Uterus (tissue), 2 donors: ENCODE measurements around the gene CGB1.

Experiments
- POLR2A ChIP-seq, 2 donors: fragments of 450-650 bp; IDR thresholded peaks; one replicate each; pipeline ENCODE4 v1.6.1; 2016; ENCODE audit warnings: antibody characterized with exemption in 2 of 2, mild to moderate bottlenecking in 1 of 2, moderate library complexity in 1 of 2
- TF ChIP-seq, protein P1 (sequence below), 4 experiments: fragments of 200-600 bp in 2 of 4; fragments of 450-650 bp in 2 of 4; sonication (generic) in 2 of 4; IDR thresholded peaks; one replicate each; pipeline ENCODE4 v1.5.1; 2016 to 2019; ENCODE audit warnings: antibody characterized with exemption in 4 of 4, mild to moderate bottlenecking in 2 of 4, moderate library complexity in 1 of 4

- TF ChIP-seq, protein P1, sequence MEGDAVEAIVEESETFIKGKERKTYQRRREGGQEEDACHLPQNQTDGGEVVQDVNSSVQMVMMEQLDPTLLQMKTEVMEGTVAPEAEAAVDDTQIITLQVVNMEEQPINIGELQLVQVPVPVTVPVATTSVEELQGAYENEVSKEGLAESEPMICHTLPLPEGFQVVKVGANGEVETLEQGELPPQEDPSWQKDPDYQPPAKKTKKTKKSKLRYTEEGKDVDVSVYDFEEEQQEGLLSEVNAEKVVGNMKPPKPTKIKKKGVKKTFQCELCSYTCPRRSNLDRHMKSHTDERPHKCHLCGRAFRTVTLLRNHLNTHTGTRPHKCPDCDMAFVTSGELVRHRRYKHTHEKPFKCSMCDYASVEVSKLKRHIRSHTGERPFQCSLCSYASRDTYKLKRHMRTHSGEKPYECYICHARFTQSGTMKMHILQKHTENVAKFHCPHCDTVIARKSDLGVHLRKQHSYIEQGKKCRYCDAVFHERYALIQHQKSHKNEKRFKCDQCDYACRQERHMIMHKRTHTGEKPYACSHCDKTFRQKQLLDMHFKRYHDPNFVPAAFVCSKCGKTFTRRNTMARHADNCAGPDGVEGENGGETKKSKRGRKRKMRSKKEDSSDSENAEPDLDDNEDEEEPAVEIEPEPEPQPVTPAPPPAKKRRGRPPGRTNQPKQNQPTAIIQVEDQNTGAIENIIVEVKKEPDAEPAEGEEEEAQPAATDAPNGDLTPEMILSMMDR (IDR thresholded peaks at IDR 0.05), result no peak
- TF ChIP-seq POLR2A (IDR thresholded peaks at IDR 0.05), result no peak
Observed at GRCh38 chr19:48991011-48991609, 45.6 kb downstream of the CGB1 start.
